ENCODE data around the gene THTPA.
"Not testable (repeated sequence)": the region's sequence is repeated elsewhere in the genome, so short reads cannot be mapped to it uniquely, and the experiment has no call there.

Gene THTPA

GRCh38 chr14:23533652-23534435 is 22.2 kb upstream of the THTPA start:
- no peak for DNase-seq

- DNase-seq: no peak
These were observed 20.1 kb upstream of the THTPA start for GRCh38 chr14:23535943-23536342.

GRCh38 chr14:23536494-23536893 is 19.6 kb upstream of the THTPA start:
- DNase-seq: no peak

- not testable (repeated sequence) for DNase-seq
These were observed 19.2 kb upstream of the THTPA start for GRCh38 chr14:23536906-23537305.

GRCh38 chr14:23537351-23538049 is 18.6 kb upstream of the THTPA start:
- no peak for DNase-seq

GRCh38 chr14:23538050-23538718 is 17.9 kb upstream of the THTPA start:
- DNase-seq: no peak

GRCh38 chr14:23538785-23539184 is 17.3 kb upstream of the THTPA start:
- peak; percentile 22 for DNase-seq

- DNase-seq: peak; percentile 73
These were observed 16.6 kb upstream of the THTPA start for GRCh38 chr14:23539248-23540140.

GRCh38 chr14:23540141-23540469 is 16.0 kb upstream of the THTPA start:
- DNase-seq: no peak

GRCh38 chr14:23542261-23542660 is 13.8 kb upstream of the THTPA start:
- no peak for DNase-seq

GRCh38 chr14:23543403-23543802 is 12.7 kb upstream of the THTPA start:
- no peak for DNase-seq

- DNase-seq: peak; percentile 62
These were observed 11.3 kb upstream of the THTPA start for GRCh38 chr14:23544511-23545447.

- DNase-seq: no peak
These were observed 10.2 kb upstream of the THTPA start for GRCh38 chr14:23545740-23546365.

GRCh38 chr14:23546450-23547035 is 9.5 kb upstream of the THTPA start:
- DNase-seq: no peak

- no peak for DNase-seq
These were observed 8.1 kb upstream of the THTPA start for GRCh38 chr14:23547924-23548323.

GRCh38 chr14:23548351-23549318 is 7.4 kb upstream of the THTPA start:
- DNase-seq: no peak

- DNase-seq: no peak
These were observed 5.8 kb upstream of the THTPA start for GRCh38 chr14:23550131-23550811.

GRCh38 chr14:23550812-23551265 is 5.2 kb upstream of the THTPA start:
- peak; percentile 52 for DNase-seq
